Neutrophil (primary cell): ENCODE results near the gene BMAL1.
A peak's percentile ranks its signal among the peaks of the same experiment; 100 is the strongest.

Source experiments
- H3K27ac ChIP-seq: fragments of 200-600 bp; sonication (generic); 2 replicates; pipeline ENCODE4 v1.5.1; 2016; ENCODE audit warnings: mild to moderate bottlenecking, moderate library complexity
- H3K27me3 ChIP-seq: fragments of 200-600 bp; sonication (generic); 2 replicates; pipeline ENCODE4 v1.6.0; 2016; ENCODE audit warnings: mild to moderate bottlenecking
- H3K36me3 ChIP-seq: fragments of 200-600 bp; sonication (generic); 2 replicates; pipeline ENCODE4 v1.5.1; 2017
- H3K4me1 ChIP-seq, 2 experiments: fragments of 200-600 bp in 1 of 2; sonication (generic) in 1 of 2; 1 replicate in 1 of 2; 2 replicates in 1 of 2; pipeline versions ENCODE4 v1.5.1 to v1.6.1; 2013 to 2016; ENCODE audit warnings: low read depth in 1 of 2, low read length in 1 of 2, mild to moderate bottlenecking in 1 of 2, moderate library complexity in 1 of 2; ENCODE audit not compliant: control insufficient read depth in 1 of 2, insufficient read depth in 1 of 2
- H3K4me3 ChIP-seq, 2 experiments: fragments of 200-600 bp in 1 of 2; sonication (generic) in 1 of 2; 1 replicate in 1 of 2; 2 replicates in 1 of 2; pipeline ENCODE4 v1.5.1; 2013 to 2016; ENCODE audit warnings: low read depth in 1 of 2, low read length in 1 of 2, mild to moderate bottlenecking in 1 of 2, moderate library complexity in 1 of 2
- H3K9me3 ChIP-seq: fragments of 200-600 bp; sonication (generic); 2 replicates; pipeline ENCODE4 v1.5.1; 2016
- CTCF ChIP-seq: fragments of 200-600 bp; sonication (generic); IDR thresholded peaks from 2 replicates; pipeline ENCODE4 v1.5.1; 2016; ENCODE audit warnings: antibody characterized with exemption

BMAL1 gene

GRCh38 chr11:13297917-13298356 lies 20.3 kb downstream of the BMAL1 start:
- H3K27ac ChIP-seq: peak overlapping the region; percentile 57
- H3K36me3 ChIP-seq: no peaks in the 10 kb centered on the region
- peaks cover 13 to 26% of the 10 kb centered on the region in 2 experiments for H3K4me1 ChIP-seq
- no peak for TF ChIP-seq CTCF
- no peaks in the 10 kb centered on the region for H3K9me3 ChIP-seq
- H3K27me3 ChIP-seq: no peaks in the 10 kb centered on the region
- H3K4me3 ChIP-seq: no peak overlapping the region

- Histone ChIP-seq H3K4me3 (no peak overlapping the region), H3K36me3 (no peaks in the 10 kb centered on the region), H3K27me3 (no peaks in the 10 kb centered on the region), H3K9me3 (no peaks in the 10 kb centered on the region), H3K27ac (no peak overlapping the region), H3K4me1 (peaks cover 21 to 34% of the 10 kb centered on the region in 2 experiments)
- no peak for TF ChIP-seq CTCF
Observed at GRCh38 chr11:13298765-13299164, 21.2 kb downstream of the BMAL1 start.

GRCh38 chr11:13301522-13301921 lies 23.9 kb downstream of the BMAL1 start:
- no peaks in the 10 kb centered on the region for H3K9me3 ChIP-seq
- no peak overlapping the region for H3K4me3 ChIP-seq
- no peaks in the 10 kb centered on the region for H3K36me3 ChIP-seq
- peaks cover 48 to 52% of the 10 kb centered on the region in 2 experiments for H3K4me1 ChIP-seq
- no peak overlapping the region for H3K27ac ChIP-seq
- H3K27me3 ChIP-seq: no peaks in the 10 kb centered on the region
- TF ChIP-seq CTCF: no peak

GRCh38 chr11:13302420-13302958 lies 24.9 kb downstream of the BMAL1 start:
- H3K27me3 ChIP-seq: no peaks in the 10 kb centered on the region
- peaks cover 53 to 54% of the 10 kb centered on the region in 2 experiments for H3K4me1 ChIP-seq
- H3K27ac ChIP-seq: no peak overlapping the region
- no peaks in the 10 kb centered on the region for H3K9me3 ChIP-seq
- no peaks in the 10 kb centered on the region for H3K36me3 ChIP-seq
- H3K4me3 ChIP-seq: no peak overlapping the region
- no peak for TF ChIP-seq CTCF

GRCh38 chr11:13303668-13304649 lies 26.4 kb downstream of the BMAL1 start:
- no peaks in the 10 kb centered on the region for H3K9me3 ChIP-seq
- peak overlapping the region in 1 of 2 experiments; percentile 5 for H3K4me3 ChIP-seq
- H3K4me1 ChIP-seq: peaks cover 52 to 54% of the 10 kb centered on the region in 2 experiments
- no peaks in the 10 kb centered on the region for H3K27me3 ChIP-seq
- H3K36me3 ChIP-seq: no peaks in the 10 kb centered on the region
- TF ChIP-seq CTCF: no peak
- peak overlapping the region; percentile 65 for H3K27ac ChIP-seq
